ENCODE data around the gene CLTCL1.

DNA sequence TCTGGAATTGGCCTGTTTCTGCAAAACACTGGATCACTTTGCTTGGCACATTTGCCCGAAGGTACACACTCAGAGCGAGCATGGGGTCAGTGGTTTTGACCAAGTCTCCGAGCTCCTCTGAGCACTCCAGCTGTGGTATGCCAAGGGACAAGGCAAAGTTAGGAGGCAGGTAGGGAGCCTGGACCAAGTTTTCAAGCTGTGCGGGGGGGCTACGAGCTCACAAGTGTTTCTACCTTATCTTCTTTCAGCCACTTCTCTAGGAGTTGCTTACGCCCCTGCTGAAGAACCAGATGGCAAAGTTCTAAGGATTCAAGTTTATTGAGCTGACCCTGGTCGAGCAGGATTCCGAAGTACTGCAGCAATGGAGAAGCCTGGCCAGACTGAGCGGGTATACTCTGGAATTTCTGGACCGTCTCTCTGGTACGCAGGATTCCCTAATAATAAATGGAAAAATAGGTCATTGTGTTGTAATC, 58.3 kb downstream of the CLTCL1 start:
- TF ChIP-seq, protein P1, sequence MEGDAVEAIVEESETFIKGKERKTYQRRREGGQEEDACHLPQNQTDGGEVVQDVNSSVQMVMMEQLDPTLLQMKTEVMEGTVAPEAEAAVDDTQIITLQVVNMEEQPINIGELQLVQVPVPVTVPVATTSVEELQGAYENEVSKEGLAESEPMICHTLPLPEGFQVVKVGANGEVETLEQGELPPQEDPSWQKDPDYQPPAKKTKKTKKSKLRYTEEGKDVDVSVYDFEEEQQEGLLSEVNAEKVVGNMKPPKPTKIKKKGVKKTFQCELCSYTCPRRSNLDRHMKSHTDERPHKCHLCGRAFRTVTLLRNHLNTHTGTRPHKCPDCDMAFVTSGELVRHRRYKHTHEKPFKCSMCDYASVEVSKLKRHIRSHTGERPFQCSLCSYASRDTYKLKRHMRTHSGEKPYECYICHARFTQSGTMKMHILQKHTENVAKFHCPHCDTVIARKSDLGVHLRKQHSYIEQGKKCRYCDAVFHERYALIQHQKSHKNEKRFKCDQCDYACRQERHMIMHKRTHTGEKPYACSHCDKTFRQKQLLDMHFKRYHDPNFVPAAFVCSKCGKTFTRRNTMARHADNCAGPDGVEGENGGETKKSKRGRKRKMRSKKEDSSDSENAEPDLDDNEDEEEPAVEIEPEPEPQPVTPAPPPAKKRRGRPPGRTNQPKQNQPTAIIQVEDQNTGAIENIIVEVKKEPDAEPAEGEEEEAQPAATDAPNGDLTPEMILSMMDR (IDR thresholded peaks at IDR 0.05), result no peak
- TF ChIP-seq POLR2AphosphoS5 (IDR thresholded peaks at IDR 0.05), result no peak
